NCI-H2171 (cell line): ENCODE measurements around the gene PAQR7.

Source experiments
- DNase-seq: peaks from one replicate; lab custom pipeline; 2025; lab: John Stamatoyannopoulos, UW

PAQR7 gene

GRCh38 chr1:25902462-25902861 is 27.0 kb upstream of the PAQR7 start:
- no peak for DNase-seq

- DNase-seq, result no peak
Observed at GRCh38 chr1:25900219-25900618, 24.7 kb upstream of the PAQR7 start.

- DNase-seq, result no peak
Observed at GRCh38 chr1:25899792-25900191, 24.3 kb upstream of the PAQR7 start.

GRCh38 chr1:25898223-25899015 is 22.9 kb upstream of the PAQR7 start:
- no peak for DNase-seq

DNA sequence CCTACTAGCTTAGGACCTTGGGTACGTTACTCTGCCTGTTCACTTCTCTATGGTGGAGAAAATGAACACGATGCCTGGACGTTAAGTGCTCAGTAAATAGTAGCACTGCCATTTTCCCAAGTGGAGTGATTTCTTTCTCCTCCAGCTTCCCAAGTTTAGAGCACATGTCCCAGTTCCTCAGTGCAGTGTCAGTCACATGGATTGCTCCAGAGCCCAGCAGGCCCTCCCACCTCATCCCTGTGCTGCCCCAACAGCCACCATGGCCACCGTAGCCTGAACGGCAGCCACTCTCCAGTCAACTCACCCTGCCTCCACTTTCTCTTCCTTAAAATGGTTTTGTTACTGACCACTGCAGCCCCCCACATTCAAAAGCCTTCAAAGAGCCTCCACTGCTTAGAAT is 22.2 kb upstream of the PAQR7 start:
- DNase-seq, result no peak

DNA sequence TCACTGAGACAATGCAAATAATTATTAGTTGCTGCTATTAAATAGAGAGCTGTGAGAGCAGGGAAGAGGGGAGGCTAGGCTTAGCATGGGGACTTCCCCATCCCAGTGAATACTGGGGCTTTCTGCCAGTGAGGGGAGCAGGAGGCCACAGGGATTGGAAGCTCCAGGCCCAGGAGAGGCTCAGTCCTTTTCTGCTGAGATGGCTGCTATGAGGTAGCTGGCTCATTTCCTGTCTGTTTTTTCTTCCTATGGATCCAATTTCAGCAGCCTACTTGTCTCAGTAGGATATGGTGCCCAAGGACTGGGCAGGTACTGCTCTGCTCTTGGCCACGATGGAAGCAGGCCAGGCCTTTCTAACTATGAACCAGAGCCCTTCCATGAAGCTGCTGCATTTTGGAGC is 20.8 kb upstream of the PAQR7 start:
- DNase-seq, result no peak

DNA sequence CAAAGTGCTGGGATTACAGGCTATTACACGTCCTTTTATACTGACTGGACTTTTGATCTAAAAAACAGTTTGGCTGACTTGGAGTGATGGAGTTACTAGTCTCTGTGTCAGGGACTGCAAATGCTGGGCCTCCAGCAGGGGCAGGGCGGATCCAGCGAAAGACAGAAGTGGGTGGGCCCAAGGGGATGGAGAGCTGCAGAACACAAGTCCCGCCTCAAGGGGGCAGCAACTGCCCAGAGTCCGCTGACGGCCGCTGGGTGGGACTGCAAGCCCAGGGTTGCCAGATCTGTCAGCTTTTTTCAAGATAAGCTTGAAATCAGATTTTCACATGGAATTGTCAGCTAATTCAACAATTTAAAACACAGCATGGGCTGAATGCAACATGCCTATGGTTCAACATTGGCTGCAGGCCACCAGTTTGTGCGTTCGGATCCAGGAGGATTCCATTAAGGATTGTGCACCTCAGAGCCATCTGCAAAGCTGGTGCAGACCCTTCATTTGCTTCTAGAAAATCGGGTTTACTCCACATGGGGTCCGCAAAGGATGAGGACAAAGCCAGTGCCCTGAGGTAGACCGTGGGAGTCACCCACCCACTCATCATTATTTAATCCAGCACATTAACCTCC is 20.0 kb upstream of the PAQR7 start:
- peak; percentile 86 for DNase-seq

GRCh38 chr1:25893116-25893515 is 17.6 kb upstream of the PAQR7 start:
- no peak for DNase-seq

GRCh38 chr1:25891606-25892005 is 16.1 kb upstream of the PAQR7 start:
- no peak for DNase-seq

GRCh38 chr1:25890239-25891034 is 14.9 kb upstream of the PAQR7 start:
- no peak for DNase-seq

GRCh38 chr1:25889470-25889869 is 14.0 kb upstream of the PAQR7 start:
- no peak for DNase-seq

- DNase-seq, result no peak
Observed at GRCh38 chr1:25888426-25888987, 13.0 kb upstream of the PAQR7 start.

DNA sequence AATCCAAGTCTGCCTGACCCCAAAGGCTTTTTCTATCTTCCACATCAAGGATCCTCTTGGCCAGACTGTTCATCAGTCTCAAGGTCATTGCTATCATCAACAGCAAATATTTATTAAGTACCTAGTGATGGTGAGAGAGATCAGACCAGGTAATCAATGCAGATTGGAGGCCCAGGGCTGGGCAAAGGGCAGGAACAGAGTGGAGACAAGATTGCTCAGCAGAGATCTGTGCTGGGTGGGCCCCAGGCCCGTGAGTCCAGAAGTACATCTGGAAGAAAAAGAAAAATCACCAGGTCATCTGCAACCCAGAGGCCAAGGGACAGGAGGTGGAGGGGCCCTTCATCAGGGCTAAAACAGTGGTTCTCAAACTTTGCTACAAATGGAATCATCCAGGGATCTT is 10.1 kb upstream of the PAQR7 start:
- DNase-seq, result no peak

- DNase-seq, result no peak
Observed at GRCh38 chr1:25881266-25881665, 5.8 kb upstream of the PAQR7 start.

DNA sequence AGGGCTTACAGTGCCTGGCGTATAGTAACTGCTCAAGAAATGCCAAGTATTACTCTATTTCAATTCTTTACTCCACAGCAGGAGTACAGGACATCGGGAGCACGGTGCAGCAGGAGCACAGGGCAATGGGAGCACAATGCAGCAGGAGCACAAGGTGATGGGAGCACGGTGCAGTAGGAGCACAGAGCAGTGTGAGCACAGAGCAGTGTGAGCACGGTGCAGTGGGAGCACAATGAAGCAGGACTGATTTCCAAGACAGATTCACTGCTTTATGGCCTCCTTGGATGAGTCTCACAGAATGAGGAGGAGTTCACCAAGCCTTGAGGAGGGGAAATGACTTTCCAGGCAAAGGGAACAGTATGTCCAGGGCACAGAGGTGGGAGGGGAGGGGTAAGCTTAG is 5.0 kb upstream of the PAQR7 start:
- DNase-seq, result no peak

DNA sequence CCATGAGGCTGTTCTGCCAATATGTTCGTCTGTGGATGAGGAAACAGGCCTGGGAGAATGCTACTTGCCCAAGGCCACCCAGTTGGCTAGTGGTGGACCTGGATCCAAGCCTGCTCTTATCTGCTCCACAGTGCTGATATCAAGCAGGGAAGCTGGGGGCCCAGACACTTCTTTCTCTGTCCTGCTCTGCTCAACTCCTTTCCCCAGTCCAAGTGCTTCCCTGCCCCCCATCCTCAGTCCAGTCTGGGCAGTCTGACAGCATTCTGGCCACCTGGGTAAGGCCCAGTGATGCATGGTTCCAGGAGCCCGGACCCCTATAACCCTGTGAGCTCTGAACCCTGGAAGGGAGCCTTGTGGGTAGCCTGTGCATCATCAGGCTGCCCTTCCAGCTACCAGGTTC is 4.2 kb upstream of the PAQR7 start:
- DNase-seq, result no peak

DNA sequence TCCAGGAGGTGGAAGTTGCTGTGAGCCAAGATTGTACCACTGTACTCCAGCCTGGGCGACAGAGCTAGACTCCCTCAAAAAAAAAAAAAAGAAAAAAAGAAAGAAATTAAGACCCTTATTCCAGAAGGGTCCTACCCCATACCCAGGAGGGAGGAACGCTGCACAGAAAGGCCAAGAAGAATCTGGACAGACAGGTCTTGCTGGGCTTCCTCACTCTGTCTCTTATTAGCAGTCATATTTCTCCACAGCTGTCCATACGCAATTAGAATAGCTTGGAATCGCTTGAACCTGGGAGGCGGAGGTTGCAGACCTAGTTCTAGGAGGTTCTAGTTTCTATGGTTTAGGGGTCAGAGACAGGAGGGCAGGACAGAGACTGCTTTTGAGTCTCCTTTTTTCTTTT is 3.2 kb upstream of the PAQR7 start:
- DNase-seq, result no peak

DNA sequence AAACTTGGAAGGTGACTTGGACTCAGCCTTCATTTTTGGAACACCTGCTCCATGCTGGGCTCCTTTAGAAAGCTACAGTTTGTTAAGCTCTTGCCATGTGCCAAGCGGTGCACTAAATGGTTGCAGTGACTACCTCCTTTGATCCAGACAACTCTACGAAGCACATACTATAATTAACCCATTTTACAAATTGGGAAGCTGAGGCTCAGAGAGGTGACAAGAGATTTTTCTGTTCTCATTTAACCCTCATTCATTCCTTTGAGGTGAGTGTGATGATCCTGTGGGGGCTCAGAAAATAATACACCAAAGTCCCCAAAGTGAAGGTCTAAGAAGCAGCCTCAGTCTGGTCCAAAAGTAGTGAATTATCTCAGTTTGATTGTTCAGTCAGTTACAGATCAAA is 1.6 kb upstream of the PAQR7 start:
- DNase-seq, result no peak

GRCh38 chr1:25876693-25877077 is 1.2 kb upstream of the PAQR7 start:
- DNase-seq, result no peak

DNA sequence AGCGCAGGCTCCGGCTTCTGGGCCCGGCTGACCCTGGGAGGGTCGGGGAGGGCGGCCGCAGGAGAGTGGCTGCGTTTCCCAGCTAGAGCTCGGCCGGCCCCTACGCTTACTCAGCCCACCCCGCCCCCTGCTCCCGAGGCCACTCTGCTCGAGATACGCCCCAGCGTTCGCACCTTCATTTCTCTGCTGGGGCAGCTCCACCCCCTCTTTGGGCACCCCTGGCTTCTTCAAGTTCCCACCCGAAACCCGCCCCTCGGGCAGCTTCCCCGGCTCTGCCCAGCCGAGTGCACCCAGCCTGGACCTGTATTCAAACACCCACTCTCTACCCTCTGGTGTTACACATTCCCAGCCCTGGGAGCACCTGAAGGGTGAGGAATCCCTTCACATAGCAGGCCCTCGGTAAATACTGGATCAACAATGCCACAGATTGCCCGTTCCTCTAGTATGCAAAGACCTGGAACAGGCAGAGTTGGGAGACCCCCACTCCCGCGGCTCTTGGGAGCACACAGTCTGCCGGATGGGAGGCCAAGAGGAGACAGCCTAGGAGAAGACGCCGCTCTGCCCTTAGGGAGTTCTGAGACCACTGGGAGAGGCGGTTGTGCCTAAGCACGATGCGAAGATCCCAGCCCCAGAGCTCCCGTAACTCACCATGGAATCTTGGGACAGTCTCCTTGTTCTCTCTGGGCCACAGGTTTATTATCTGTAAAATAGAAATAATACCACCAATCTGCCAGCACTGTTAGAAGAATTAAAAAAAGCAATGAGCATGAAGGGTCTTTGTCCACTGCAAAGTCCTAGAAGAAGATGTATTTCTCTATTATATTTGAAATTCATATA is 566 bp upstream of the PAQR7 start:
- DNase-seq, result no peak

GRCh38 chr1:25874635-25875153 is 814 bp downstream of the PAQR7 start:
- DNase-seq, result no peak

DNA sequence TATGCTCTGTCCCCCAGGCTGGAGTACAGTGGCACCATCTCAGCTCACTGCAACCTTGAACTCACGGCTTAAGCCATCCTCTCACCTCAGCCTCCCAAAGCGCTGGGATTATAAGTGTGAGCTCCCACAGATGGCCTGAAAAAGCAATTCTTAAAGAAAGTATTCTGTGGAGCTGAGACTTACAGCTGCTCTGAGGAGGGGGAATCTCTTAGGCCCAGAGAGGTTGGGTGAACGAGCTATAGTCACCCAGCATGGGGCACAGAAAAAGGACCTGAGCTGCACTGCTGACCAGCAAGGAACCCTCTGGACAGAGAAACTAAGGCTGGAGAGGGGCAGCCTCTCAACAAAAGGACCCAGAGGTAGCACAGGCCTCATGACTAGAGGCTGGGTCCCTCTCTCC is 1.3 kb downstream of the PAQR7 start:
- DNase-seq, result no peak
